Coronary artery (tissue), 2 donors: Measurements from ENCODE around the gene ACTL7A.

Source experiments
- DNase-seq: peaks from one replicate; pipeline ENCODE4 v3.0.0-alpha.2; 2017; ENCODE audit warnings: low spot score
- H3K27ac ChIP-seq, 2 donors: fragments of 200-600 bp; sonication (generic); one replicate each; pipeline ENCODE4 v1.5.1; 2016 to 2019
- H3K4me3 ChIP-seq: fragments of 200-600 bp; sonication (generic); 2 replicates; pipeline ENCODE4 v1.5.1; 2016; ENCODE audit warnings: mild to moderate bottlenecking, moderate library complexity
- TF ChIP-seq, protein P1 (sequence below): fragments of 200-600 bp; sonication (generic); IDR thresholded peaks from one replicate; pipeline ENCODE4 v1.5.1; 2019; ENCODE audit warnings: antibody characterized with exemption

ACTL7A gene

GRCh38 chr9:108863891-108864290 is 1.8 kb downstream of the ACTL7A start:
- DNase-seq, result no peak
- Histone ChIP-seq H3K27ac (no peak overlapping the region), H3K4me3 (no peak overlapping the region)
- TF ChIP-seq, protein P1, sequence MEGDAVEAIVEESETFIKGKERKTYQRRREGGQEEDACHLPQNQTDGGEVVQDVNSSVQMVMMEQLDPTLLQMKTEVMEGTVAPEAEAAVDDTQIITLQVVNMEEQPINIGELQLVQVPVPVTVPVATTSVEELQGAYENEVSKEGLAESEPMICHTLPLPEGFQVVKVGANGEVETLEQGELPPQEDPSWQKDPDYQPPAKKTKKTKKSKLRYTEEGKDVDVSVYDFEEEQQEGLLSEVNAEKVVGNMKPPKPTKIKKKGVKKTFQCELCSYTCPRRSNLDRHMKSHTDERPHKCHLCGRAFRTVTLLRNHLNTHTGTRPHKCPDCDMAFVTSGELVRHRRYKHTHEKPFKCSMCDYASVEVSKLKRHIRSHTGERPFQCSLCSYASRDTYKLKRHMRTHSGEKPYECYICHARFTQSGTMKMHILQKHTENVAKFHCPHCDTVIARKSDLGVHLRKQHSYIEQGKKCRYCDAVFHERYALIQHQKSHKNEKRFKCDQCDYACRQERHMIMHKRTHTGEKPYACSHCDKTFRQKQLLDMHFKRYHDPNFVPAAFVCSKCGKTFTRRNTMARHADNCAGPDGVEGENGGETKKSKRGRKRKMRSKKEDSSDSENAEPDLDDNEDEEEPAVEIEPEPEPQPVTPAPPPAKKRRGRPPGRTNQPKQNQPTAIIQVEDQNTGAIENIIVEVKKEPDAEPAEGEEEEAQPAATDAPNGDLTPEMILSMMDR, result no peak

- no peak for DNase-seq
- TF ChIP-seq, protein P1, result no peak
- Histone ChIP-seq H3K27ac (no peak overlapping the region), H3K4me3 (no peak overlapping the region)
Measured at GRCh38 chr9:108864446-108864845, 2.4 kb downstream of the ACTL7A start.

DNA sequence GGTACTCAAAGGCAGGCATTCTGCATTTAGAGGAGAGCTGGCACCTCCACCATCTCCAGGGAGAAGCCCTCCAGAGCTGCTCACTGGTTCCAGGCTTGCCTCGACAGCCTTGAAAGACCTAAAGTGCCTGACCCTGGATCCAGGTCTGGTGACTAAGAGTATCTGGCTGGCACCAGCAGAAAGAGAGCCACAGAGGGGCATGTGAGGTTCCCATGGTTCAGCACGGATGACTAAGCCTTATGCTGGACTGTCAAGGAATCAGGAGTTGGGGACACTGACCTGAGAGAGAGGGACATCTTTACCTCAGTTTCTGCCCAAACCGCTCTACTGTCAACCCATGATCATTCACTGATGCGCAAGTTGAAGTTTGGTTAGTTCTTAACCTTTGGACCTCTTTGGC is 3.0 kb downstream of the ACTL7A start:
- no peak overlapping the region for H3K27ac ChIP-seq
- TF ChIP-seq, protein P1, result no peak
- no peak overlapping the region for H3K4me3 ChIP-seq
- no peak for DNase-seq

- H3K27ac ChIP-seq, result no peak overlapping the region
- TF ChIP-seq, protein P1, result no peak
- H3K4me3 ChIP-seq, result no peak overlapping the region
- no peak for DNase-seq
Measured at GRCh38 chr9:108866001-108866420, 3.9 kb downstream of the ACTL7A start.

DNA sequence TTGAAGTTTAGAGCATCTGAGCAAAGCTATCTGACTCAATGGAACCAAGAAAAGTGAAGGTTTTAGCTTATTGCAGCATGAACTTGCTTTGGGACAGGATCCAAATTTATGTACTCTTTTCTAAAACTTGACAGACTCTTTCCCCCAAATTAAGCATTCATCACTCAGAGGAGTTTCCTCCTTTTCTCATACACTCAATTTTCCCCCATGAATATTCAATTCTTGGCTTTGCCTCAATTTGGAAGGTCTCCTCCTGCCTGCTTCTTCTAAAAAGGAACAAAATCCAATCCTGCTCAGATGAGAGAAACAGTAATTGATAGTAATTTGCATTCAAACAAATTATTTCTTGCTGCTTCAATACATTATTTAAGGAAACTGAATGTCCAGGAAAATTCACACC is 5.0 kb downstream of the ACTL7A start:
- no peak for DNase-seq
- Histone ChIP-seq H3K27ac (no peak overlapping the region), H3K4me3 (no peak overlapping the region)
- TF ChIP-seq, protein P1, result no peak

GRCh38 chr9:108867829-108868228 is 5.8 kb downstream of the ACTL7A start:
- no peak for DNase-seq
- Histone ChIP-seq H3K4me3 (no peak overlapping the region), H3K27ac (no peak overlapping the region)
- TF ChIP-seq, protein P1, result no peak

DNA sequence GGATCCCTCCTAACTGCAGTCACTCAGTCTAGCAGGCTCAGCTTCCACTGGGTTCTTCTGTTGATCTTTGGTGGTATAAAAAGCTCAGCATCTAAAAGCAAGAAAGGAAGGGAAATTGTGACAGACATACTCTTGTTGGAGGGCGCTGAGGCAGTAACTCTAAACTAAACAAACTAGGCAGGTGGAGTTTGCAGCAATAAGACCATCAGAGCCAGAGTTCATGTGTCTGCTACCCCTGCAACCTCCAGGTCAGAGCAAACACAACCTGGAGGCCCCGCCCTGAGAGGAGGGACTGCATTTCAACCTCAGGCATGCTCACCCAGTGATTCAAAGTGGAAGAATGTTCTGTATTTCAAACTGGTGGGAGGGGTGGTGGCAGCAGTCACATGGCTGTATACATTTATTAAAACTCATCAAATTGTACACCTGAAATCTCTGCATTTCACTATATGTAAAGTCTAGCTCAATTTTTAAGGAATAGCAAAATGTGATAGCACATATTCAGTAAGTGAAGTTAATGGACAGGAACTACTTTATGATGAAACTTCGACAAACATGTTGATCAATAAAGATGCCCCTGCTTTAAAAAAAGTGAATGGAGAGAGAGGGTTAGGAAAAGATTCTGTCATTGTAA is 7.1 kb downstream of the ACTL7A start:
- no peak overlapping the region for H3K27ac ChIP-seq
- no peak for DNase-seq
- H3K4me3 ChIP-seq, result no peak overlapping the region
- TF ChIP-seq, protein P1, result no peak
